Stomach (tissue), 4 donors: ENCODE data around the gene GIMAP5.

Source experiments
- CTCF ChIP-seq, 7 experiments: fragments of 450-650 bp in 4 of 7; fragments of 200-600 bp in 3 of 7; sonication (generic) in 3 of 7; IDR thresholded peaks; one replicate each; pipeline ENCODE4 v1.5.1; 2016 to 2019; ENCODE audit warnings: antibody characterized with exemption in 7 of 7, control low read depth in 2 of 7, mild to moderate bottlenecking in 1 of 7
- EP300 ChIP-seq: sonication (generic); formaldehyde crosslinking; IDR thresholded peaks from one replicate; pipeline ENCODE4 v1.6.1; 2017; ENCODE audit warnings: antibody characterized with exemption
- POLR2A ChIP-seq, 4 donors: fragments of 450-650 bp; IDR thresholded peaks; one replicate each; pipeline ENCODE4 v1.6.1; 2016; ENCODE audit warnings: antibody characterized with exemption in 4 of 4, control low read depth in 2 of 4, mild to moderate bottlenecking in 1 of 4, moderate library complexity in 1 of 4

GRCh38 chr7:150715738-150716137 is 21.5 kb upstream of the GIMAP5 start:
- TF ChIP-seq CTCF (IDR thresholded peaks at IDR 0.05) (no peak), POLR2A (IDR thresholded peaks at IDR 0.05) (no peak), EP300 (no peak)
